GM12892 (cell line): ENCODE results near the gene SNORC.

Source experiments
- DNase-seq: peaks from one replicate; pipeline ENCODE4 v3.0.0; 2011; ENCODE audit not compliant: insufficient read length
- FAIRE-seq: peaks from 2 replicates; lab custom pipeline; 2011; peaks lifted over from hg19 to GRCh38; lab: Jason Lieb, UNC
- POLR2A ChIP-seq: IDR thresholded peaks from 2 replicates; pipeline ENCODE4 v1.6.1; 2011; ENCODE audit warnings: low read depth, low read length, control low read depth
- POLR2AphosphoS5 ChIP-seq: IDR thresholded peaks from 2 replicates; pipeline ENCODE4 v1.6.1; 2011; ENCODE audit warnings: low read depth, low read length, control low read depth
- TAF1 ChIP-seq: IDR thresholded peaks from 2 replicates; pipeline ENCODE4 v1.6.1; 2011; ENCODE audit warnings: low read depth, mild to moderate bottlenecking, control low read depth, low read length, borderline replicate concordance

Gene SNORC

GRCh38 chr2:232908695-232909094 is 38.6 kb downstream of the SNORC start:
- DNase-seq = no peak
- no peak for FAIRE-seq
- TF ChIP-seq TAF1 (no peak), POLR2A (no peak), POLR2AphosphoS5 (no peak)

- TF ChIP-seq TAF1 = no peak
- no peak for TF ChIP-seq POLR2A
- no peak for TF ChIP-seq POLR2AphosphoS5
- no peak for DNase-seq
- FAIRE-seq = no peak
Observed at GRCh38 chr2:232910376-232910775, 40.3 kb downstream of the SNORC start.

DNA sequence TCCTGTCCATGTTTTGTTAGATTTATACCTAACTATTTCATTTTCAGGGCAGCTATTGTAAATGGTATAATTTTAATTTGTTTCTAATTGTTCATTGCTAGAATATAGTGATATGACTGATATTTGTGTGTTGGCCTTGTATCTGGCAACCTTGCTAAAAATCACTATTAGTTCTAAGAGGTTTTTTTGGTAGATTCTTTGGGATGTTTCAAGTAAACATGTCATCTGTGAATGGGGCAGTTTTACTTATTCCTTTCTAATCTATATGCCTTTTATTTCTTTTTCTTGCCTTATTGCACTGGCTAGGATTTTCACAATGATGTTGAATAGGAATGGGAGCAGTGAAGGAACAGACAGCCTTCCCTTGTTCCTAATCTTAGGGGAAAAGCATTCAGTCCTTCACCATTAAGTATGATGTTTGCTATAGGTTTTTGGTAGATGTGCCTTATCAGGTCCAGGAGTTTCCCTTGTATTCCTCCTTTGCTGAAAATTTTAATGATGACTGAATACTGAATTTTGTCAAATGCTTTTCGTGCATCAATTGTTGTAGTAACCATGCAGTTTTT is 41.7 kb downstream of the SNORC start:
- no peak for TF ChIP-seq POLR2AphosphoS5
- no peak for TF ChIP-seq POLR2A
- TF ChIP-seq TAF1 = no peak
- FAIRE-seq (no peak), DNase-seq (no peak)

DNA sequence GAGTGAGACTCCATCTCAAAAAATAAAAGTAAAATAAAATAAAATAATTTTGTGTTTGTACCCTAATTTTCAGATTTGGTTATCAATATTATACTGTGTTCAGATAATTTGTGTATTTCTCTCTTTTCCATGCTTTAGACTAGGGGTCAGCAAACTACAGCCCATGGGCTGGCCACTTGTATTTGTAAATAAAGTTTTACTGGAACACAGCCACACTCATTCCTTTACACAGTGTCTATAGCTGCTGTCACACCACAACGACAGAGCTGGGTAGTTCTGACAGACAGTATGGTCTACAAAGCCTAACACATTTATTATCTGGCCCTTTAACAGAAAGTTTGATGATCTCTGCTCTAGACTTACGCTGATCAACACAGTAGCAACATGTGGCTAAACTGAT is 43.8 kb downstream of the SNORC start:
- no peak for TF ChIP-seq POLR2A
- TF ChIP-seq POLR2AphosphoS5 = no peak
- no peak for TF ChIP-seq TAF1
- no peak for DNase-seq
- no peak for FAIRE-seq

DNA sequence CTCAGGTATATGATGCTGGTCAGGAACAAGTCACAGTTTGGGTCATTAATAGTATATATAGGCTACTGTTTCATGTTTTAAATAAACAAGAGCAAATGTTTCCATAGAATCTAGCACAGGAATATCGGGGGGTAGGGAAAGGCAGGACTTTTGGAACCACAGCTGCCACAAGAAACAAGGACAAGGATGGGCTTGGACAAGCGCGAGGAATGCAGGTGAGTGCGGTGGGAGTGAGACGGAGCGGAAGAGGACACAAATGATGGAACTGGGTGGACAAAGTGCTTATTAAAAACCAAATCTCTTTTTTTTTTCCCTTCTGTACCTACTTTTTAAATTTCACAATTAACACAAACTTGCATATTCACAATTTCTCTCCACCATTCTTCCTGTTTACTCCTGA is 49.1 kb downstream of the SNORC start:
- TF ChIP-seq POLR2A = no peak
- no peak for TF ChIP-seq POLR2AphosphoS5
- TF ChIP-seq TAF1 = no peak
- FAIRE-seq = no peak
- DNase-seq = no peak

DNA sequence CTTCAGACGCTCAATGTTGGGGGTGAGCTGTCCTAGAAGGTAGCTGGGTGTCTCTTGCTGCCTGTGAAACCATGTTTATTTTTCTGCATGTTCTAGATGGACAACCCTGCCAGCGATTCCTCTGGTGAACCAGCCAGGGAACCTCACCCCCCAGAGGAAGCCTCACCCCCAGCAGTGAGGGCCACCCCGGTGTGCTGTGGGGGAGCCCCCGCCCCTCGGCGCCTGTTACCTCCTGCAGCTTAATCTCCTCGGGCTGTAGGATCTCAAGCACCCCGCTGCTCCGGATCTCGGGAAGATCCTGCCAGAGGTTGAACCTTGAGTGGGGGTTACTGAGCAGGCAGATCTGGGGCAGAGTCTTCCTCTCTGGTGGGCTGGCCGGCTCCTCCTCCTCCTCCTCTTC is 50.0 kb downstream of the SNORC start:
- TF ChIP-seq POLR2AphosphoS5 (no peak), POLR2A (no peak), TAF1 (no peak)
- FAIRE-seq (no peak), DNase-seq (no peak)

GRCh38 chr2:232920760-232921159 is 50.7 kb downstream of the SNORC start:
- FAIRE-seq = no peak
- no peak for DNase-seq

DNA sequence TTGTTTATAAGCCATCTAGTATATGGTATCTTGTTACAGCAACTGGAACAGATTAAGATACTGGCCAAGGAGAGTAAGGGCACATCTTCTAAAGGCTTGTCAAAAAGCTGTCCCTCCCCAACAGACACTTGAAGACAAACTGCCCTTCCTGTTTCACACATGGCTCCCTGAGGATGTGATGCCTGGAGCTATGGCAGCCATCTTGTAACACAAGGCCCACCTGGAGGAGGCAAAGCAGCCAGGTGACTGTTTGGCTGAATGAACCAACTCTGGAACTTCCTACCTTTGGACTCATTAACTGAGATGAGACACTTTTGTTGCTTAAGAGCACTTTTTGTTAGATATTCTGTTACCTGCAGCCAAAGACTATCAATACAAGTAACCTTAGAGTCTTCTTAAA is 54.4 kb downstream of the SNORC start:
- no peak for DNase-seq
- TF ChIP-seq TAF1 (no peak), POLR2A (no peak), POLR2AphosphoS5 (no peak)
- no peak for FAIRE-seq

More at GRCh38 chr2:232920760-232921159, 50.7 kb downstream of the SNORC start:
- TF ChIP-seq TAF1 (no peak), POLR2AphosphoS5 (no peak), POLR2A (no peak)

- DNase-seq = no peak
- TF ChIP-seq TAF1 (no peak), POLR2AphosphoS5 (no peak), POLR2A (no peak)
- no peak for FAIRE-seq
Observed at GRCh38 chr2:232925153-232925820, 55.2 kb downstream of the SNORC start.

- TF ChIP-seq TAF1 (no peak), POLR2A (no peak), POLR2AphosphoS5 (no peak)
- FAIRE-seq = no peak
- DNase-seq = no peak
Observed at GRCh38 chr2:232925821-232926156, 55.7 kb downstream of the SNORC start.

DNA sequence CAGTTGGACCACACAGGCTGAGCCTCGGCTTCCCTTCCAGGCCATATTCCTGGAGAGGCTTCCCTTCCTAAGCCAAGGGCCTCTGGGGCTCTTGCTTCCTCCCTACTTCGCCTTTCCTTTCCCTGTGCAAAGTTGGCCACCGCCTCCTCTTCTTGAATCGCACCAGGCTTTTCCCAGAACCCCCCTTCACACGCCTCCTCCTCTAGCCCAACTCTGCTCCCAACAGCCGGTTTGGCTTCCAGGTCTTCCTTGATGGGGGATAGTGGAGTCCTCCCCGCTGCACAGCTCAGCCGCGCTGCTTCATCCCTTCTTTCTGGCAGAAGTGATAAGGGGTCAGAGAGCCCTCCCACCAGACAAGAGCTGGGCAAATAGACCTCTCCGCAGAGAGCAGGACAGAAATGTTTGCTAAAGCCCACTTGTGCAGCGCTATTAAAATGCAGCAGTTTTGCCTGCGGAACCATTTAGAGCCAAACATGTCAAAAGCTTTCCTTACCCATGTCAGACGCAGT is 56.4 kb downstream of the SNORC start:
- FAIRE-seq (no peak), DNase-seq (no peak)
- TF ChIP-seq POLR2A (no peak), TAF1 (no peak), POLR2AphosphoS5 (no peak)

- TF ChIP-seq POLR2AphosphoS5 (no peak), POLR2A (no peak), TAF1 (no peak)
- FAIRE-seq = no peak
- DNase-seq = no peak
Observed at GRCh38 chr2:232927032-232927792, 57.1 kb downstream of the SNORC start.
